Ecto neural progenitor cell (in vitro differentiated cells): ENCODE data around the gene LGALS3.

Experiments
- DNase-seq: peaks from one replicate; pipeline ENCODE4 v3.0.0-alpha.2; 2018; ENCODE audit warnings: low spot score

The LGALS3 gene

GRCh38 chr14:55115460-55115859, 13.6 kb upstream of the LGALS3 start:
- DNase-seq: no peak

- DNase-seq: no peak
Observed at GRCh38 chr14:55115861-55116245, 13.2 kb upstream of the LGALS3 start.

GRCh38 chr14:55116246-55117030, 12.6 kb upstream of the LGALS3 start:
- no peak for DNase-seq

DNA sequence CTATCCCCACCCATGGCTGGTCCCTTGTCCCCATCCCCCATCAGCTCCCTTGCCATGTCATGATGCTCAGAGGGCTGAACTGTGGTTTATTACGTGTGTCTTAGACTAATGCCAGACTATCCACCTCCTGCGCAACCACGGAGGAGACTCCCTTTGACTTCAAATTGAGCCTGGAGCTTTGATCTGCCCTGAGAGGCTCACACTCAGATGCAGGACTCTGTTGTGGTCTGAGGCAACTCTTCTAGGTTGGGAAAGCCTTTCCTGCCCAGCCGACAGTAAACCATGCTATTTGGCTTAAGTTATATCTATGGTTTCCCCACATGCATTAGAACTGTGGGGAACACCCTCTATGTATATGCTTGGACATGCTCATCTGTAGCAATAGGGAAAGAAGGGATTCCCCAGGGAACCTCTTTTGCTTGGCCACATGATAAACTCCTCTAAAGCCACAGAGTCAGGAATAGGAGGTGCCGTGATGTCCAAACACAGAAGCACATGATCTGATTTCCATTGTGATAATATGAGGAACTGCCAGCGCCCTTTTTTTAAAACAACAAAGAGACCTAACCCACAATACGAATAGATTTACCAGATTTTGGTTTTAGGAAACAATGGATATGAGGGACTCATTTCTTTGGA, 11.1 kb upstream of the LGALS3 start:
- DNase-seq: no peak

GRCh38 chr14:55118761-55119160, 10.3 kb upstream of the LGALS3 start:
- DNase-seq: no peak

- no peak for DNase-seq
Observed at GRCh38 chr14:55120571-55121495, 8.2 kb upstream of the LGALS3 start.

GRCh38 chr14:55121628-55122439, 7.2 kb upstream of the LGALS3 start:
- DNase-seq: no peak

- no peak for DNase-seq
Observed at GRCh38 chr14:55122440-55122986, 6.5 kb upstream of the LGALS3 start.

GRCh38 chr14:55123101-55123500, 6.0 kb upstream of the LGALS3 start:
- peak; percentile 54 for DNase-seq

- DNase-seq: no peak
Observed at GRCh38 chr14:55123852-55124639, 5.0 kb upstream of the LGALS3 start.

GRCh38 chr14:55124774-55125386, 4.2 kb upstream of the LGALS3 start:
- DNase-seq: no peak

- DNase-seq: no peak
Observed at GRCh38 chr14:55125403-55125802, 3.6 kb upstream of the LGALS3 start.

DNA sequence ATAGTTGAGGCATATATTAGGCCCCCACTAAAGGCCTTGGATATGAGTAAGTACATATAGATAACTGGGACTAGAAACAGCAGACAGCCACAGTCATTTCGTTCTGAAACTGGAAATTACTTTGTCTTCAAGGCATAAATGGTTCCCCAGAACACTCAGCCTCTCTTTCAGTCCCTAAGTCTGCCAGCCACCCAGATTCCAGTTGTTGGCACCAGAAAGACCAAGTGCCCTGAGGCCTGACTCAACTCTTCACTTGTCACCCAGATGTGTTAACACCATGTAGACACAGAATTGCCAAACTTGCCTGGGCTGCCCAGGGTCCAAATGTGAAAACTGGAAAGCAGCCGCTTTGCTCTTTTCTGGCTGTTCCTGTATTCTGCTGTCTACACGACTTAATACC, 3.0 kb upstream of the LGALS3 start:
- no peak for DNase-seq

- DNase-seq: no peak
Observed at GRCh38 chr14:55126932-55127459, 2.1 kb upstream of the LGALS3 start.

DNA sequence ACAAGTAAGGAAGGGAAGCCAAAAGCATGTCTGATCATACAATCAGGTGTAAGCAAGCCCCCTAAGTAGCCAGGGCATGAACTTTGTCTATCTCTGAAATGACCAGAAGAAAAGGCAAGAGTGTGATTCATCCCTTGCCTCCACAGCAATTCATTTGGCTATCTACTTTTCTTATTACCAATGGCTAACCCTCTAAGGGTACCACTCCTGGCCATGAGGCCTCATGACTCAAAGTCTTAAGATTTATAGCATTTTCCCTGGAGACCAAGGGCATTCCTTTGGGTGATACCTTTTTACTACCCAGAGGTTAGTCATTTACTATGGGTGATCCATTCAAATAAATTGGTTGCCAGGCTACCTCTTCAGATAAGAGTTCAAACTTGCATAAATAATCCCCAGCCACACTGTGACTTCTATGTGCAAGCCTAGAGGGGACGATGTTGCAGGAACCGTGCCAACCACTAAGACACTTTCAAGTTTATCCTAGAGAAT, 1.5 kb upstream of the LGALS3 start:
- DNase-seq: no peak

DNA sequence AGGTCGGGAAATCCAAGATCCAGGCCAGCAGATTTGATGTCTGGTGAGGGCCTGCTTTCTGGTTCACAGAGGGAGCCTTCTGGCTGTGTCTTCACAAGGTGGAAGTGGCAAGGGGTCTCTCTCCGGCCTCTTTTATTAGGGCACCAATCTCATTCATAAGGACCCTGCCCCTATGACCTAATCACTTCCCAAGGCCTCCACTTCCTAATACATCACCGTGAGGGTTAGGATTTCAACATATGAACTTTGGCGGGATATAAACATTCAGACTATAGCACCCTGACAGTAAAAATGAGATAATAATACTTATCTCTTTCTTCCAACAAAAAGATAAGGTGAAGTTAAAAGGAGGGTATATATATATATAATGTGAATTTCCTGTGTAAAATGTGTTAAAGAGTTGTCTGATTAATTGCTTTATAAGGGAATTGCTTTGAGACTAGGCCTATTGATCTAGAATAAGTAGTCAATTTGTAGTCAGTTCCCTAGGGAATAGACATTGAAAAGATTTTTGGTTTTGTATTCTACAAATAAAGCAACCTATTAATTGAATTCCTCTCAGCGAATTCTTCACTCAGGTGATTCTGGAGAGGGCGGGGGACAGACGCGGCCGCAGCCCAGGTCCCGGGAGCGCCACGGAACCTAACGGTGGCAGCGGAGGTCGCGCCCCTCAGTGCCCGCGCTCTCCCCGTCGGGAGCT, 516 bp upstream of the LGALS3 start:
- no peak for DNase-seq

DNA sequence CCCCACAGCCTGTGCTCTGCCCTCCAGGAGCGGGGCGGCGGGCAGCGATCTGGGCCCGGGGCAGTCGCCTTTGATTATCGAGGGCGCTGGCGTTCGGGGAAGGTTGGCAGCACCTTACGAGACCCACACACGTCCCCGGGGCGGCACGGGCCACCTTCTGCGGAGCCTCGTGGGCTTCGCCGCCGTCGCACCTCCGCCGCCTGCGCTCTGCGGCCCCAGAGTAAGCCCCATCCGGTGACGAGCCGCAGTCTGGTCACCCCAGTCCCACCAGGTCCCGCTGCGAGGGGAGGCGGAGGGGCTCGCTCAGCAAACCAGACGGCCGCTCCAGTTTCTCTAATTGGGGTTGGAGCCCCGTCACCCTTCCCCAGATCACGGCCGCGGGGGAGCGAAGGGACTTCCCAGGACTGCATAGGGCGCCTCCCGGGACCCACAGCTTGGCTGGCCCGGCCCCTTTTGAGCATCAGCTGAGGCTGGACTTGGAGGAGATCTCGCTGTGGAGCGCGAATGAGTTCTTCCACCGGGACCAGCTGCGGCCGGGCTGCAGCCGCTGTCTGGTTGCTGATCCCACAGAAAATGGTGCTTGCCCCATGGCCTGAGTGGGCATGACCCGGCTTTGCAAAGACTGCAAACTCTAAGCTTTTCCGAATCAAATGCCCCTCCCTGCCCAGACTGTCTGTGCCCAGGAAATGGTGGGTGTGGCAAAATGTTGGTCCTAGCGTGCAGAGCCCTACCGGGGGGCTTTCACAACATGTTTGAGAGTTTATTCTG, 560 bp downstream of the LGALS3 start:
- peak; percentile 70 for DNase-seq

GRCh38 chr14:55130196-55130550, 1.1 kb downstream of the LGALS3 start:
- no peak for DNase-seq
